ENCODE measurements around the gene HPX. TPM values are rescaled to one million over a fixed set of nuclear protein-coding genes. Genes with fewer than 3 reads are reported as not detected.
A peak's percentile ranks its signal among the peaks of the same experiment; 100 is the strongest.

The HPX gene
- total RNA-seq, 2 donors from 2014 or later = 1.8 to 5.3 TPM

GRCh38 chr11:6474413-6474792 is 33.6 kb upstream of the HPX start:
- H3K36me3 ChIP-seq = no peaks in the 10 kb centered on the region
- intact Hi-C loops (cut with DNase I) = loop anchor here (10.0 kb wide), 2 partner anchors 130 to 240 kb away; partner anchors contain the start of genes CNGA4, FHIP1B, ILK and RRP8
- H3K27ac ChIP-seq = peak overlapping the region; percentile 92
- no peak for DNase-seq
- H3K9me3 ChIP-seq = no peaks in the 10 kb centered on the region
- H3K27me3 ChIP-seq = no peaks in the 10 kb centered on the region
- H3K9ac ChIP-seq (ENCODE audit: low read depth in 2 of 2, low read length in 2 of 2) = peak overlapping the region; percentile 74 to 77
- TF ChIP-seq CTCF (IDR thresholded peaks at IDR 0.05) = no peak
- peaks cover 9% of the 10 kb centered on the region for H3K4me1 ChIP-seq
- H3K4me3 ChIP-seq = peak overlapping the region; percentile 58

GRCh38 chr11:6473451-6474412 is 32.9 kb upstream of the HPX start, which contains the start of gene TRIM3:
TRIM3 (minus strand) TSS chr11:6473941; CDS start chr11:6465695, 8,246 bp downstream.
- peaks cover 9% of the 10 kb centered on the region for H3K4me1 ChIP-seq
- intact Hi-C loops (cut with DNase I) = loop anchor here (10.0 kb wide), 2 partner anchors 131 to 239 kb away; partner anchors contain the start of genes CNGA4, FHIP1B, ILK and RRP8
- peak within 1 kb of the TSS; percentile 78 to 90 for H3K9ac ChIP-seq (ENCODE audit: low read depth in 2 of 2, low read length in 2 of 2)
- H3K9me3 ChIP-seq = no peaks in the 10 kb centered on the region
- H3K27me3 ChIP-seq = no peaks in the 10 kb centered on the region
- no peaks in the 10 kb centered on the region for H3K36me3 ChIP-seq
- peak; percentile 96 for DNase-seq
- peak within 1 kb of the TSS; percentile 92 for H3K27ac ChIP-seq
- peak within 1 kb of the TSS; percentile 58 for H3K4me3 ChIP-seq
- TF ChIP-seq CTCF (IDR thresholded peaks at IDR 0.05) = no peak

GRCh38 chr11:6472934-6473333 is 32.1 kb upstream of the HPX start:
- no peaks in the 10 kb centered on the region for H3K36me3 ChIP-seq
- H3K9me3 ChIP-seq = no peaks in the 10 kb centered on the region
- peaks cover 9% of the 10 kb centered on the region for H3K4me1 ChIP-seq
- H3K9ac ChIP-seq (ENCODE audit: low read depth in 2 of 2, low read length in 2 of 2) = peak overlapping the region; percentile 49 to 54
- H3K27ac ChIP-seq = no peak overlapping the region
- intact Hi-C loops (cut with DNase I) = loop anchor here (10.0 kb wide), 2 partner anchors 132 to 238 kb away; partner anchors contain the start of genes CNGA4, FHIP1B, ILK and RRP8
- no peak for DNase-seq
- TF ChIP-seq CTCF (IDR thresholded peaks at IDR 0.05) = no peak
- no peaks in the 10 kb centered on the region for H3K27me3 ChIP-seq
- H3K4me3 ChIP-seq = peak overlapping the region; percentile 58

GRCh38 chr11:6469599-6469998 is 28.8 kb upstream of the HPX start:
- intact Hi-C loops (cut with DNase I) = no loop called here
- Histone ChIP-seq H3K27ac (peak overlapping the region; percentile 61), H3K27me3 (no peaks in the 10 kb centered on the region), H3K4me1 (peaks cover 4% of the 10 kb centered on the region), H3K9ac (ENCODE audit: low read depth in 2 of 2, low read length in 2 of 2) (no peak overlapping the region), H3K4me3 (no peak overlapping the region), H3K36me3 (no peaks in the 10 kb centered on the region), H3K9me3 (no peaks in the 10 kb centered on the region)
- TF ChIP-seq CTCF (IDR thresholded peaks at IDR 0.05) = no peak
- peak; percentile 50 for DNase-seq

GRCh38 chr11:6468712-6469495 is 28.1 kb upstream of the HPX start:
- H3K27me3 ChIP-seq = no peaks in the 10 kb centered on the region
- H3K4me3 ChIP-seq = no peak overlapping the region
- H3K9ac ChIP-seq (ENCODE audit: low read depth in 2 of 2, low read length in 2 of 2) = no peak overlapping the region
- H3K9me3 ChIP-seq = no peaks in the 10 kb centered on the region
- intact Hi-C loops (cut with DNase I) = no loop called here
- DNase-seq = peak; percentile 91
- TF ChIP-seq CTCF (IDR thresholded peaks at IDR 0.05) = no peak
- peaks cover 4% of the 10 kb centered on the region for H3K4me1 ChIP-seq
- H3K36me3 ChIP-seq = no peaks in the 10 kb centered on the region
- H3K27ac ChIP-seq = peak overlapping the region; percentile 61
